Measurements from ENCODE around the gene C15orf62. TPM values are rescaled to one million over a fixed set of nuclear protein-coding genes. Genes with fewer than 3 reads are reported as not detected.

Gene C15orf62
- total and polyA plus RNA-seq, 2 experiments from 2014 or later: 1.6 to 2.8 TPM

GRCh38 chr15:40812721-40813425 lies 43.1 kb downstream of the C15orf62 start:
- no peak overlapping the region for H3K27ac ChIP-seq
- no peaks in the 10 kb centered on the region for H3K36me3 ChIP-seq
- H3K4me1 ChIP-seq (ENCODE audit: low read depth): no peaks in the 10 kb centered on the region
- no peak overlapping the region for H3K4me3 ChIP-seq
- no peaks in the 10 kb centered on the region for H3K27me3 ChIP-seq
- no peaks in the 10 kb centered on the region for H3K9me3 ChIP-seq (ENCODE audit: low read depth)
- TF ChIP-seq CTCF (IDR thresholded peaks at IDR 0.05; ENCODE audit: low read depth, low read length): no peak
- no peak for DNase-seq (ENCODE audit: low read depth in 1 of 2, low spot score in 1 of 2)

GRCh38 chr15:40815042-40815698 lies 45.4 kb downstream of the C15orf62 start:
- no peak overlapping the region for H3K4me3 ChIP-seq

GRCh38 chr15:40819048-40819447 lies 49.3 kb downstream of the C15orf62 start:
- TF ChIP-seq CTCF (IDR thresholded peaks at IDR 0.05; ENCODE audit: low read depth, low read length): no peak
- no peak for DNase-seq (ENCODE audit: low read depth in 1 of 2, low spot score in 1 of 2)

More at GRCh38 chr15:40815042-40815698, 45.4 kb downstream of the C15orf62 start:
- Histone ChIP-seq H3K4me1 (ENCODE audit: low read depth) (no peaks in the 10 kb centered on the region), H3K27me3 (no peaks in the 10 kb centered on the region), H3K9me3 (ENCODE audit: low read depth) (no peaks in the 10 kb centered on the region), H3K36me3 (no peaks in the 10 kb centered on the region), H3K27ac (no peak overlapping the region)
- peak; percentile 47 to 75 for DNase-seq (ENCODE audit: low read depth in 1 of 2, low spot score in 1 of 2)
- no peak for TF ChIP-seq CTCF (IDR thresholded peaks at IDR 0.05; ENCODE audit: low read depth, low read length)

GRCh38 chr15:40821195-40821594 lies 51.4 kb downstream of the C15orf62 start:
- no peak for TF ChIP-seq CTCF (IDR thresholded peaks at IDR 0.05; ENCODE audit: low read depth, low read length)
- Histone ChIP-seq H3K9me3 (ENCODE audit: low read depth) (no peaks in the 10 kb centered on the region), H3K27ac (no peak overlapping the region), H3K4me3 (no peak overlapping the region), H3K36me3 (no peaks in the 10 kb centered on the region), H3K4me1 (ENCODE audit: low read depth) (peaks cover 19% of the 10 kb centered on the region), H3K27me3 (no peaks in the 10 kb centered on the region)
- no peak for DNase-seq (ENCODE audit: low read depth in 1 of 2, low spot score in 1 of 2)

More at GRCh38 chr15:40819048-40819447, 49.3 kb downstream of the C15orf62 start:
- Histone ChIP-seq H3K36me3 (no peaks in the 10 kb centered on the region), H3K4me3 (no peak overlapping the region), H3K27ac (no peak overlapping the region), H3K27me3 (no peaks in the 10 kb centered on the region), H3K9me3 (ENCODE audit: low read depth) (no peaks in the 10 kb centered on the region), H3K4me1 (ENCODE audit: low read depth) (peaks cover 1% of the 10 kb centered on the region)

Other genes with a start within 250 kb of the C15orf62 start
- gene CCDC32, start 204.9 kb upstream of the C15orf62 start, total RNA-seq: 16.7 and 20.2 TPM in 2 replicates
- 22.6 and 26.2 TPM in 2 replicates for gene CCDC32, start 204.9 kb upstream of the C15orf62 start, polyA plus RNA-seq
- 20.3 and 22.7 TPM in 2 replicates for gene RPUSD2, start 200.7 kb upstream of the C15orf62 start, total RNA-seq
- 19.7 and 20.3 TPM in 2 replicates for gene RPUSD2, start 200.7 kb upstream of the C15orf62 start, polyA plus RNA-seq
- 1.7 and 15.2 TPM in 2 replicates for gene KNL1, start 175.7 kb upstream of the C15orf62 start, total RNA-seq
- gene KNL1, start 175.7 kb upstream of the C15orf62 start, polyA plus RNA-seq: 1.4 and 12.1 TPM in 2 replicates
- 6.0 and 6.2 TPM in 2 replicates for gene RAD51, start 74.8 kb upstream of the C15orf62 start, total RNA-seq
- 10.6 and 17.5 TPM in 2 replicates for gene RAD51, start 74.8 kb upstream of the C15orf62 start, polyA plus RNA-seq
- gene RMDN3, start 14.7 kb upstream of the C15orf62 start, total RNA-seq: 16.8 and 21.1 TPM in 2 replicates
- 24.5 and 28.6 TPM in 2 replicates for gene RMDN3, start 14.7 kb upstream of the C15orf62 start, polyA plus RNA-seq
- gene GCHFR, start 5.9 kb upstream of the C15orf62 start, total RNA-seq: 66.7 and 129 TPM in 2 replicates
- gene GCHFR, start 5.9 kb upstream of the C15orf62 start, polyA plus RNA-seq: 86.2 and 126 TPM in 2 replicates
- 21.0 and 41.3 TPM in 2 replicates for gene ZFYVE19, start 37.1 kb downstream of the C15orf62 start, total RNA-seq
- 23.4 and 33.8 TPM in 2 replicates for gene ZFYVE19, start 37.1 kb downstream of the C15orf62 start, polyA plus RNA-seq
- gene DNAJC17, start 37.5 kb downstream of the C15orf62 start, total RNA-seq: 45.1 and 58.2 TPM in 2 replicates
- gene DNAJC17, start 37.5 kb downstream of the C15orf62 start, polyA plus RNA-seq: 57.2 and 71.3 TPM in 2 replicates
- gene PPP1R14D, start 58.7 kb downstream of the C15orf62 start, total RNA-seq: not detected in 2 replicates
- gene PPP1R14D, start 58.7 kb downstream of the C15orf62 start, polyA plus RNA-seq: not detected in 2 replicates
- gene SPINT1, start 74.1 kb downstream of the C15orf62 start, total RNA-seq: 4.0 and 9.5 TPM in 2 replicates
- gene SPINT1, start 74.1 kb downstream of the C15orf62 start, polyA plus RNA-seq: 5.3 TPM in 2 replicates
- gene RHOV, start 104.3 kb downstream of the C15orf62 start, total RNA-seq: 0.35 and 1.2 TPM in 2 replicates
- 0.84 and 1.5 TPM in 2 replicates for gene RHOV, start 104.3 kb downstream of the C15orf62 start, polyA plus RNA-seq
- gene VPS18, start 124.5 kb downstream of the C15orf62 start, total RNA-seq: 34.1 and 35.8 TPM in 2 replicates
- 20.5 and 28.7 TPM in 2 replicates for gene VPS18, start 124.5 kb downstream of the C15orf62 start, polyA plus RNA-seq
- 0.11 and 0.71 TPM in 2 replicates for gene DLL4, start 159.4 kb downstream of the C15orf62 start, total RNA-seq
- gene DLL4, start 159.4 kb downstream of the C15orf62 start, polyA plus RNA-seq: 0.42 TPM in 1 of 2 replicates, not detected in the other
- 6.0 and 8.0 TPM in 2 replicates for gene CHAC1, start 183.5 kb downstream of the C15orf62 start, total RNA-seq
- gene CHAC1, start 183.5 kb downstream of the C15orf62 start, polyA plus RNA-seq: 3.1 and 5.0 TPM in 2 replicates